Transverse colon (tissue), 4 donors: ENCODE data around the gene PTPN3. TPM values are rescaled to one million over a fixed set of nuclear protein-coding genes. Genes with fewer than 3 reads are reported as not detected.
"Not testable (repeated sequence)": the region's sequence is repeated elsewhere in the genome, so short reads cannot be mapped to it uniquely, and the experiment has no call there.

ENCODE experiments used
- DNase-seq: peaks from one replicate; pipeline ENCODE4 v3.0.0-alpha.2; 2019
- H3K27ac ChIP-seq, 4 donors: fragments of 200-600 bp; sonication (generic); 2 replicates each; pipeline ENCODE4 v1.5.1; 2016 to 2018; ENCODE audit warnings: inconsistent platforms in 4 of 4
- H3K27me3 ChIP-seq: fragments of 200-600 bp; sonication (generic); 2 replicates; pipeline ENCODE4 v1.5.1; 2017; ENCODE audit warnings: inconsistent platforms
- H3K36me3 ChIP-seq, 4 donors: fragments of 200-600 bp; sonication (generic); 2 replicates each; pipeline ENCODE4 v1.5.1; 2017 to 2019; ENCODE audit warnings: inconsistent platforms in 4 of 4
- H3K4me1 ChIP-seq, 4 donors: fragments of 200-600 bp; sonication (generic); 2 replicates each; pipeline ENCODE4 v1.5.1; 2017 to 2020; ENCODE audit warnings: inconsistent platforms in 4 of 4
- H3K4me3 ChIP-seq, 4 donors: fragments of 200-600 bp; sonication (generic); 1 replicate in 1 of 4; 2 replicates in 3 of 4; pipeline versions ENCODE4 v1.5.1 to v1.6.1; 2017 to 2019; ENCODE audit warnings: inconsistent platforms in 4 of 4
- H3K9me3 ChIP-seq, 2 donors: fragments of 200-600 bp; sonication (generic); 2 replicates each; pipeline ENCODE4 v1.5.1; 2017 to 2019; ENCODE audit warnings: inconsistent platforms in 2 of 2
- CTCF ChIP-seq, 5 experiments: fragments of 200-600 bp in 3 of 5; fragments of 450-650 bp in 2 of 5; sonication (generic) in 3 of 5; IDR thresholded peaks; 1 replicate in 2 of 5; 2 replicates in 3 of 5; pipeline ENCODE4 v1.5.1; 2016 to 2017; ENCODE audit warnings: antibody characterized with exemption in 5 of 5, inconsistent platforms in 3 of 5, mild to moderate bottlenecking in 2 of 5, moderate library complexity in 1 of 5
- EP300 ChIP-seq: sonication (generic); formaldehyde crosslinking; IDR thresholded peaks from one replicate; pipeline ENCODE4 v1.6.1; 2017; ENCODE audit warnings: antibody characterized with exemption, low read depth
- POLR2A ChIP-seq: fragments of 450-650 bp; IDR thresholded peaks from one replicate; pipeline ENCODE4 v1.6.1; 2016; ENCODE audit warnings: antibody characterized with exemption, mild to moderate bottlenecking, moderate library complexity
- POLR2AphosphoS5 ChIP-seq, 3 donors: sonication (generic); formaldehyde crosslinking; IDR thresholded peaks; one replicate each; pipeline ENCODE4 v1.6.1; 2016; ENCODE audit warnings: antibody characterized with exemption in 3 of 3
- WGBS, 2 donors: methylation state at CpG; one replicate each; pipeline ENCODE4 v1.1.5; 2018; ENCODE audit warnings: low coverage in 1 of 2; 5-methylcytosine and 5-hydroxymethylcytosine counted together
- in situ Hi-C, 4 donors: fragments of 200-750 bp; cut with MboI; loops; one replicate each; pipeline versions ENCODE4 v1.15.0 to v1.15.1; 2017; ENCODE audit warnings: low sequenced_read_pairs in 3 of 4, low pct_ligation_motif_present in 1 of 4, low pct_unique_long_range_greater_than_20kb in 1 of 4
- intact Hi-C: fragments of 100-400 bp; cut with DNase I; formaldehyde crosslinking; loops from one replicate; pipeline ENCODE4 v1.15.1; 2023; ENCODE audit warnings: low total_unique reads
- total RNA-seq, 4 donors: library from RNA; depleted of rRNA; stranded (reverse); fragments of >200 nt; gene quantifications; one replicate each; pipeline ENCODE4 v1.1.0, GENCODE V29; 2016

PTPN3 gene
- total RNA-seq, 4 donors from 2014 or later = 12.7 to 27.0 (median 18.1) TPM

GRCh38 chr9:109537288-109537687 is 39.2 kb upstream of the PTPN3 start:
- no peaks in the 10 kb centered on the region for H3K4me1 ChIP-seq
- intact Hi-C loops (no loop called here), in situ Hi-C loops (no loop called here)
- no peaks in the 10 kb centered on the region for H3K36me3 ChIP-seq
- H3K4me3 ChIP-seq = no peak overlapping the region
- H3K9me3 ChIP-seq = no peaks in the 10 kb centered on the region
- no peak for DNase-seq
- WGBS, 2 donors = 68 to 69% methylated on average over 5 to 6 of the region's 6 CpGs
- peaks cover 16% of the 10 kb centered on the region for H3K27me3 ChIP-seq
- no peak for TF ChIP-seq CTCF (IDR thresholded peaks at IDR 0.05)
- no peak for TF ChIP-seq EP300
- TF ChIP-seq POLR2AphosphoS5 (IDR thresholded peaks at IDR 0.05) = no peak
- no peak for TF ChIP-seq POLR2A
- H3K27ac ChIP-seq = no peak overlapping the region

GRCh38 chr9:109536859-109537258 is 38.8 kb upstream of the PTPN3 start:
- no peak overlapping the region for H3K27ac ChIP-seq
- TF ChIP-seq EP300 = no peak
- TF ChIP-seq POLR2A = no peak
- no peak for TF ChIP-seq POLR2AphosphoS5 (IDR thresholded peaks at IDR 0.05)
- no peak for TF ChIP-seq CTCF (IDR thresholded peaks at IDR 0.05)
- H3K9me3 ChIP-seq = no peaks in the 10 kb centered on the region
- in situ Hi-C loops = no loop called here
- peaks cover 16% of the 10 kb centered on the region for H3K27me3 ChIP-seq
- no peaks in the 10 kb centered on the region for H3K4me1 ChIP-seq
- no peak for DNase-seq
- intact Hi-C loops = no loop called here
- WGBS, 2 donors = 0 to 46% methylated on average over 1 to 3 of the region's 3 CpGs
- H3K36me3 ChIP-seq = no peaks in the 10 kb centered on the region
- H3K4me3 ChIP-seq = no peak overlapping the region

GRCh38 chr9:109535365-109535764 is 37.3 kb upstream of the PTPN3 start:
- TF ChIP-seq CTCF (IDR thresholded peaks at IDR 0.05) (no peak), POLR2AphosphoS5 (IDR thresholded peaks at IDR 0.05) (no peak), POLR2A (no peak), EP300 (no peak)
- no peak overlapping the region for H3K4me3 ChIP-seq
- H3K9me3 ChIP-seq = no peaks in the 10 kb centered on the region
- no peak overlapping the region for H3K27ac ChIP-seq
- peaks cover 16% of the 10 kb centered on the region for H3K27me3 ChIP-seq
- no peaks in the 10 kb centered on the region for H3K4me1 ChIP-seq
- WGBS, 2 donors = 43 to 72% methylated on average over 3 to 6 of the region's 6 CpGs
- H3K36me3 ChIP-seq = no peaks in the 10 kb centered on the region
- intact Hi-C loops (no loop called here), in situ Hi-C loops (no loop called here)
- DNase-seq = no peak

- in situ Hi-C loops (no loop called here), intact Hi-C loops (no loop called here)
- Histone ChIP-seq H3K9me3 (no peaks in the 10 kb centered on the region), H3K36me3 (no peaks in the 10 kb centered on the region), H3K27ac (no peak overlapping the region), H3K4me3 (no peak overlapping the region), H3K27me3 (peaks cover 16% of the 10 kb centered on the region), H3K4me1 (no peaks in the 10 kb centered on the region)
- no peak for TF ChIP-seq CTCF (IDR thresholded peaks at IDR 0.05)
- TF ChIP-seq POLR2AphosphoS5 (IDR thresholded peaks at IDR 0.05) = no peak
- TF ChIP-seq EP300 = no peak
- no peak for TF ChIP-seq POLR2A
- no peak for DNase-seq
- WGBS, 2 donors = 95% methylated on average over 36 of the region's 36 CpGs; no CpG with 5 or more reads in 1 of the 2 donors
Measured at GRCh38 chr9:109534151-109534550, 36.0 kb upstream of the PTPN3 start.

GRCh38 chr9:109532652-109533051 is 34.5 kb upstream of the PTPN3 start:
- peaks cover 15% of the 10 kb centered on the region for H3K27me3 ChIP-seq
- intact Hi-C loops, in situ Hi-C loops, H3K27ac ChIP-seq, H3K4me3 ChIP-seq, DNase-seq, H3K4me1 ChIP-seq, H3K9me3 ChIP-seq, H3K36me3 ChIP-seq: not testable (repeated sequence)
- 76 to 89% methylated on average over 7 to 13 of the region's 13 CpGs for WGBS, 2 donors
